Measurements from ENCODE around the gene KCNQ5.

DNA sequence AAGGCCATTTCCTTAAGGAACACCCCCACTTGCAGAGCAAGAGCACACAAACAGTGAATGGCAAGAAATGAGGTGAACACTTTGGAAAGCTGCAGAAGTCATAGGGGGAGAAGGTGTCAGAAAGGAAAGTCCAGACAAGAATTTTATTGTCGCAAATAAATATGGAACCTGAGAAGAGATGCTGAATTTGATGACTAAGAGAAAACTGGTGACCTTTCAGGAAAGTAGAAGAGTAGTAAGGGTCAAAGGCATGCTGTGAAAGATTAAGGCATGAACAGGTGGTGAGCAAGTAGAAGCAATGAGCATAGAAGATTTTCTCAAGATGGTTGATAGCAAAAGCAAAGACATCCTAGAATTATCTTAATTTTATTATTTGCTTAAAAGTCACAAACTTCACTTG is 194.2 kb downstream of the KCNQ5 start:
- no peak for TF ChIP-seq ZNF23 (tag by site-specific recombination; IDR thresholded peaks at IDR 0.05; ENCODE audit: borderline replicate concordance)
- no peak for TF ChIP-seq ZNF169 (tag by site-specific recombination; IDR thresholded peaks at IDR 0.05)
- TF ChIP-seq SP2 (tag by site-specific recombination; IDR thresholded peaks at IDR 0.05) = no peak
- no peak for TF ChIP-seq ZNF670 (tag by site-specific recombination; IDR thresholded peaks at IDR 0.05; ENCODE audit: low read depth)
- TF ChIP-seq ZNF548 (tag by site-specific recombination; IDR thresholded peaks at IDR 0.05) = no peak
- TF ChIP-seq, protein P1, sequence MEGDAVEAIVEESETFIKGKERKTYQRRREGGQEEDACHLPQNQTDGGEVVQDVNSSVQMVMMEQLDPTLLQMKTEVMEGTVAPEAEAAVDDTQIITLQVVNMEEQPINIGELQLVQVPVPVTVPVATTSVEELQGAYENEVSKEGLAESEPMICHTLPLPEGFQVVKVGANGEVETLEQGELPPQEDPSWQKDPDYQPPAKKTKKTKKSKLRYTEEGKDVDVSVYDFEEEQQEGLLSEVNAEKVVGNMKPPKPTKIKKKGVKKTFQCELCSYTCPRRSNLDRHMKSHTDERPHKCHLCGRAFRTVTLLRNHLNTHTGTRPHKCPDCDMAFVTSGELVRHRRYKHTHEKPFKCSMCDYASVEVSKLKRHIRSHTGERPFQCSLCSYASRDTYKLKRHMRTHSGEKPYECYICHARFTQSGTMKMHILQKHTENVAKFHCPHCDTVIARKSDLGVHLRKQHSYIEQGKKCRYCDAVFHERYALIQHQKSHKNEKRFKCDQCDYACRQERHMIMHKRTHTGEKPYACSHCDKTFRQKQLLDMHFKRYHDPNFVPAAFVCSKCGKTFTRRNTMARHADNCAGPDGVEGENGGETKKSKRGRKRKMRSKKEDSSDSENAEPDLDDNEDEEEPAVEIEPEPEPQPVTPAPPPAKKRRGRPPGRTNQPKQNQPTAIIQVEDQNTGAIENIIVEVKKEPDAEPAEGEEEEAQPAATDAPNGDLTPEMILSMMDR (tag by site-specific recombination; IDR thresholded peaks at IDR 0.05) = no peak
- no peak for TF ChIP-seq ZBTB21 (tag by site-specific recombination; IDR thresholded peaks at IDR 0.05)
- TF ChIP-seq ZNF157 (tag by site-specific recombination; IDR thresholded peaks at IDR 0.05) = no peak
- no peak for TF ChIP-seq ZNF629 (tag by site-specific recombination; IDR thresholded peaks at IDR 0.05)
- no peak for TF ChIP-seq ZNF580 (tag by site-specific recombination; IDR thresholded peaks at IDR 0.05)
- TF ChIP-seq, protein P2, sequence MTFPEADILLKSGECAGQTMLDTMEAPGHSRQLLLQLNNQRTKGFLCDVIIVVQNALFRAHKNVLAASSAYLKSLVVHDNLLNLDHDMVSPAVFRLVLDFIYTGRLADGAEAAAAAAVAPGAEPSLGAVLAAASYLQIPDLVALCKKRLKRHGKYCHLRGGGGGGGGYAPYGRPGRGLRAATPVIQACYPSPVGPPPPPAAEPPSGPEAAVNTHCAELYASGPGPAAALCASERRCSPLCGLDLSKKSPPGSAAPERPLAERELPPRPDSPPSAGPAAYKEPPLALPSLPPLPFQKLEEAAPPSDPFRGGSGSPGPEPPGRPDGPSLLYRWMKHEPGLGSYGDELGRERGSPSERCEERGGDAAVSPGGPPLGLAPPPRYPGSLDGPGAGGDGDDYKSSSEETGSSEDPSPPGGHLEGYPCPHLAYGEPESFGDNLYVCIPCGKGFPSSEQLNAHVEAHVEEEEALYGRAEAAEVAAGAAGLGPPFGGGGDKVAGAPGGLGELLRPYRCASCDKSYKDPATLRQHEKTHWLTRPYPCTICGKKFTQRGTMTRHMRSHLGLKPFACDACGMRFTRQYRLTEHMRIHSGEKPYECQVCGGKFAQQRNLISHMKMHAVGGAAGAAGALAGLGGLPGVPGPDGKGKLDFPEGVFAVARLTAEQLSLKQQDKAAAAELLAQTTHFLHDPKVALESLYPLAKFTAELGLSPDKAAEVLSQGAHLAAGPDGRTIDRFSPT (tag by site-specific recombination; IDR thresholded peaks at IDR 0.05) = no peak
- no peak for TF ChIP-seq MEIS1 (CRISPR knock-in tag; IDR thresholded peaks at IDR 0.05; ENCODE audit: borderline replicate concordance)
- TF ChIP-seq, protein P3, sequence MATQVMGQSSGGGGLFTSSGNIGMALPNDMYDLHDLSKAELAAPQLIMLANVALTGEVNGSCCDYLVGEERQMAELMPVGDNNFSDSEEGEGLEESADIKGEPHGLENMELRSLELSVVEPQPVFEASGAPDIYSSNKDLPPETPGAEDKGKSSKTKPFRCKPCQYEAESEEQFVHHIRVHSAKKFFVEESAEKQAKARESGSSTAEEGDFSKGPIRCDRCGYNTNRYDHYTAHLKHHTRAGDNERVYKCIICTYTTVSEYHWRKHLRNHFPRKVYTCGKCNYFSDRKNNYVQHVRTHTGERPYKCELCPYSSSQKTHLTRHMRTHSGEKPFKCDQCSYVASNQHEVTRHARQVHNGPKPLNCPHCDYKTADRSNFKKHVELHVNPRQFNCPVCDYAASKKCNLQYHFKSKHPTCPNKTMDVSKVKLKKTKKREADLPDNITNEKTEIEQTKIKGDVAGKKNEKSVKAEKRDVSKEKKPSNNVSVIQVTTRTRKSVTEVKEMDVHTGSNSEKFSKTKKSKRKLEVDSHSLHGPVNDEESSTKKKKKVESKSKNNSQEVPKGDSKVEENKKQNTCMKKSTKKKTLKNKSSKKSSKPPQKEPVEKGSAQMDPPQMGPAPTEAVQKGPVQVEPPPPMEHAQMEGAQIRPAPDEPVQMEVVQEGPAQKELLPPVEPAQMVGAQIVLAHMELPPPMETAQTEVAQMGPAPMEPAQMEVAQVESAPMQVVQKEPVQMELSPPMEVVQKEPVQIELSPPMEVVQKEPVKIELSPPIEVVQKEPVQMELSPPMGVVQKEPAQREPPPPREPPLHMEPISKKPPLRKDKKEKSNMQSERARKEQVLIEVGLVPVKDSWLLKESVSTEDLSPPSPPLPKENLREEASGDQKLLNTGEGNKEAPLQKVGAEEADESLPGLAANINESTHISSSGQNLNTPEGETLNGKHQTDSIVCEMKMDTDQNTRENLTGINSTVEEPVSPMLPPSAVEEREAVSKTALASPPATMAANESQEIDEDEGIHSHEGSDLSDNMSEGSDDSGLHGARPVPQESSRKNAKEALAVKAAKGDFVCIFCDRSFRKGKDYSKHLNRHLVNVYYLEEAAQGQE (tag by site-specific recombination; IDR thresholded peaks at IDR 0.05) = no peak
- no peak for TF ChIP-seq ZBTB20 (tag by site-specific recombination; IDR thresholded peaks at IDR 0.05)

Data from HEK293 (cell line).